CD14-positive monocyte (primary cell): ENCODE measurements around the gene MRPS35. TPM values are rescaled to one million over a fixed set of nuclear protein-coding genes. Genes with fewer than 3 reads are reported as not detected.
A peak's percentile ranks its signal among the peaks of the same experiment; 100 is the strongest.
"Not testable (repeated sequence)": the region's sequence is repeated elsewhere in the genome, so short reads cannot be mapped to it uniquely, and the experiment has no call there.

Experiments used
- DNase-seq, 3 donors: peaks; one replicate each; pipeline ENCODE4 v3.0.0-alpha.2; 2011 to 2022
- H2AFZ ChIP-seq: 2 replicates; pipeline ENCODE4 v1.6.0; 2012; ENCODE audit warnings: mild to moderate bottlenecking, low read depth, low read length, inconsistent platforms; ENCODE audit not compliant: insufficient read depth, poor library complexity, severe bottlenecking
- H3K27ac ChIP-seq, 2 donors: 1 replicate in 1 of 2; 2 replicates in 1 of 2; pipeline ENCODE4 v1.5.1; 2012 to 2013; ENCODE audit warnings: low read length in 2 of 2, control low read depth in 1 of 2, inconsistent platforms in 1 of 2, low read depth in 1 of 2, mild to moderate bottlenecking in 1 of 2
- H3K27me3 ChIP-seq, 2 donors: one replicate each; pipeline versions ENCODE4 v1.6.0 to v1.6.1; 2011 to 2013; ENCODE audit warnings: low read length in 2 of 2; ENCODE audit not compliant: control insufficient read depth in 2 of 2, insufficient read depth in 2 of 2
- H3K36me3 ChIP-seq, 2 donors: replicated peaks in 1 of 2; 1 replicate in 1 of 2; 2 replicates in 1 of 2; pipeline versions ENCODE4 v1.5.1 to v1.6.1; 2012 to 2013; ENCODE audit warnings: low read length in 2 of 2, control low read depth in 1 of 2, inconsistent platforms in 1 of 2, mild to moderate bottlenecking in 1 of 2; ENCODE audit not compliant: insufficient read depth in 2 of 2, control insufficient read depth in 1 of 2
- H3K4me1 ChIP-seq, 2 donors: 1 replicate in 1 of 2; 2 replicates in 1 of 2; pipeline versions ENCODE4 v1.5.1 to v1.6.1; 2012 to 2013; ENCODE audit warnings: low read length in 2 of 2, control low read depth in 1 of 2, inconsistent platforms in 1 of 2, mild to moderate bottlenecking in 1 of 2, moderate library complexity in 1 of 2; ENCODE audit not compliant: insufficient read depth in 2 of 2, control insufficient read depth in 1 of 2
- H3K4me2 ChIP-seq: replicated peaks from 2 replicates; pipeline ENCODE3; 2012; ENCODE audit warnings: low read length, moderate library complexity, mild to moderate bottlenecking; ENCODE audit not compliant: poor library complexity, severe bottlenecking; ENCODE audit errors: extremely low read depth
- H3K4me3 ChIP-seq, 3 experiments: fragments of 200-600 bp in 1 of 3; sonication (generic) in 1 of 3; replicated peaks in 1 of 3; 1 replicate in 2 of 3; 2 replicates in 1 of 3; pipeline ENCODE4 v1.5.1; 2011 to 2013; ENCODE audit warnings: low read length in 3 of 3, mild to moderate bottlenecking in 3 of 3, control low read depth in 2 of 3, low read depth in 2 of 3, inconsistent platforms in 1 of 3, moderate library complexity in 1 of 3
- H3K79me2 ChIP-seq: 2 replicates; pipeline ENCODE4 v1.6.0; 2012; ENCODE audit warnings: mild to moderate bottlenecking, control low read depth, inconsistent platforms, low read length, moderate library complexity; ENCODE audit not compliant: insufficient read depth
- H3K9ac ChIP-seq: 2 replicates; pipeline ENCODE4 v1.6.0; 2017; ENCODE audit warnings: low read length, mild to moderate bottlenecking; ENCODE audit not compliant: insufficient read depth, poor library complexity, severe bottlenecking
- H3K9me3 ChIP-seq, 2 donors: replicated peaks in 1 of 2; 1 replicate in 1 of 2; 2 replicates in 1 of 2; pipeline versions ENCODE4 v1.5.1 to v1.6.1; 2012 to 2013; ENCODE audit warnings: low read length in 2 of 2, control low read depth in 1 of 2; ENCODE audit not compliant: control insufficient read depth in 1 of 2, insufficient read depth in 1 of 2
- H4K20me1 ChIP-seq: 2 replicates; pipeline ENCODE4 v1.6.0; 2012; ENCODE audit warnings: mild to moderate bottlenecking, low read length, control low read depth, moderate library complexity; ENCODE audit not compliant: insufficient read depth
- H3K27ac Mint-ChIP-seq, 7 donors: one replicate each; pipeline ENCODE4 v1.8.0; 2020; ENCODE audit warnings: mild to moderate bottlenecking in 7 of 7, mixed read lengths in 7 of 7, moderate library complexity in 6 of 7, inconsistent platforms in 2 of 7
- H3K27me3 Mint-ChIP-seq, 3 donors: one replicate each; pipeline ENCODE4 v1.8.0; 2021 to 2022; ENCODE audit warnings: low read depth in 3 of 3, mild to moderate bottlenecking in 3 of 3, mixed read lengths in 3 of 3, moderate library complexity in 3 of 3, inconsistent platforms in 1 of 3
- H3K36me3 Mint-ChIP-seq, 2 donors: one replicate each; pipeline ENCODE4 v1.8.0; 2020; ENCODE audit warnings: mixed read lengths in 2 of 2, inconsistent platforms in 1 of 2, mild to moderate bottlenecking in 1 of 2
- H3K4me1 Mint-ChIP-seq: one replicate; pipeline ENCODE4 v1.8.0; 2020; ENCODE audit warnings: mild to moderate bottlenecking, mixed read lengths
- H3K4me3 Mint-ChIP-seq, 2 donors: one replicate each; pipeline ENCODE4 v1.8.0; 2020; ENCODE audit warnings: mild to moderate bottlenecking in 2 of 2, mixed read lengths in 2 of 2, moderate library complexity in 1 of 2
- H3K9me3 Mint-ChIP-seq, 7 donors: one replicate each; pipeline ENCODE4 v1.8.0; 2020 to 2022; ENCODE audit warnings: mixed read lengths in 7 of 7, mild to moderate bottlenecking in 6 of 7, moderate library complexity in 6 of 7, inconsistent platforms in 2 of 7
- WGBS: methylation state at CpG from one replicate; pipeline ENCODE4 v1.1.5; 2013; ENCODE audit warnings: missing lambda C conversion rate; ENCODE audit not compliant: insufficient coverage; 5-methylcytosine and 5-hydroxymethylcytosine counted together
- intact Hi-C, 2 donors: fragments of 100-400 bp; cut with micrococcal nuclease; formaldehyde crosslinking; loops; one replicate each; pipeline versions ENCODE4 v1.15.0 to v1.15.1; 2023
- polyA plus RNA-seq, 3 donors: library from polyadenylated mRNA; depleted of rRNA in 1 of 3; unstranded in 2 of 3; stranded (reverse) in 1 of 3; fragments of 300-500 nt in 2 of 3; fragments of >200 nt in 1 of 3; fragmentation: Illumina TruSeq in 2 of 3; gene quantifications; 1 replicate in 2 of 3; 2 replicates in 1 of 3; pipeline ENCODE4 v1.2.3, GENCODE V29; 2012 to 2021
- TF ChIP-seq, protein P1 (sequence below): fragments of 200-600 bp; IDR thresholded peaks from one replicate; pipeline ENCODE4 v1.8.0; 2022; ENCODE audit warnings: antibody characterized with exemption, mild to moderate bottlenecking

Gene MRPS35
- polyA plus RNA-seq, 3 donors = 16.6 to 51.8 (median 46.1) TPM

DNA sequence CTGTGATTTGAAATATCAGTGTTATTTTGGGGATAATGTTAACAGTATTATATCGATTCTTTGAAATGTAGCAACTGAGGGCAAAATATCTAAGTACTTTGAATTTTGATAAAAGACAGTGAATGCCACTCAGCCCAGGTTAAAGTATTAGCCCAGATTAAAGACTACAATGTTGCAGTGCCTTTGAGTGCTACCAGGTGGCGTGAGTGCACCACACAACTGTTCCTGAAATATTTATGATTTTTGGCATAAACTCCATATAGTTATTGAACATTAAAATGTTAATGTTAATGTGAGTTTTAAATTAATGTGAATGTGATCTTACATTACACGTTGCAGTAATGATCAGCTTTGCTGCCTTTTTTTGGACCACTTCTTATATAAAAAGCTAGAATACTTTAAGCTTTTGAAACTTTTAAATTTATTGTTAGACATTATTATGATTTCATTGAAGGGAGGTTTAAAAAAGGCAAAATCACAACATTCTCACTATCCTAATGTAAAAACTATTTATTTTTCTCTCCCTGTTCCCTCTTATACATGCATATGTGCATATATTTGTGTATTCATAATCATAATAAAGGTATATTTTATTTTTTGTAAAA, 22.5 kb downstream of the MRPS35 start:
- no peak overlapping the region for H3K27ac ChIP-seq
- no peak overlapping the region for H3K9ac ChIP-seq
- Mint-ChIP-seq H3K36me3 (peaks cover 68 to 81% of the 10 kb centered on the region in 2 donors), H3K27ac (no peak overlapping the region), H3K4me1 (no peaks in the 10 kb centered on the region), H3K27me3 (no peaks in the 10 kb centered on the region), H3K4me3 (no peak overlapping the region), H3K9me3 (no peaks in the 10 kb centered on the region)
- TF ChIP-seq, protein P1, sequence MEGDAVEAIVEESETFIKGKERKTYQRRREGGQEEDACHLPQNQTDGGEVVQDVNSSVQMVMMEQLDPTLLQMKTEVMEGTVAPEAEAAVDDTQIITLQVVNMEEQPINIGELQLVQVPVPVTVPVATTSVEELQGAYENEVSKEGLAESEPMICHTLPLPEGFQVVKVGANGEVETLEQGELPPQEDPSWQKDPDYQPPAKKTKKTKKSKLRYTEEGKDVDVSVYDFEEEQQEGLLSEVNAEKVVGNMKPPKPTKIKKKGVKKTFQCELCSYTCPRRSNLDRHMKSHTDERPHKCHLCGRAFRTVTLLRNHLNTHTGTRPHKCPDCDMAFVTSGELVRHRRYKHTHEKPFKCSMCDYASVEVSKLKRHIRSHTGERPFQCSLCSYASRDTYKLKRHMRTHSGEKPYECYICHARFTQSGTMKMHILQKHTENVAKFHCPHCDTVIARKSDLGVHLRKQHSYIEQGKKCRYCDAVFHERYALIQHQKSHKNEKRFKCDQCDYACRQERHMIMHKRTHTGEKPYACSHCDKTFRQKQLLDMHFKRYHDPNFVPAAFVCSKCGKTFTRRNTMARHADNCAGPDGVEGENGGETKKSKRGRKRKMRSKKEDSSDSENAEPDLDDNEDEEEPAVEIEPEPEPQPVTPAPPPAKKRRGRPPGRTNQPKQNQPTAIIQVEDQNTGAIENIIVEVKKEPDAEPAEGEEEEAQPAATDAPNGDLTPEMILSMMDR = peak; percentile 61
- intact Hi-C loops = loop anchor here in 1 of 2 donors (5.0 kb wide), 1 partner anchor 209 kb away; no protein-coding TSS in a partner anchor
- no peaks in the 10 kb centered on the region for H3K79me2 ChIP-seq
- no peaks in the 10 kb centered on the region for H3K4me1 ChIP-seq
- no peaks in the 10 kb centered on the region for H4K20me1 ChIP-seq
- no peak overlapping the region for H3K4me3 ChIP-seq
- no peaks in the 10 kb centered on the region for H3K9me3 ChIP-seq
- peak; percentile 3 to 20 (median 15) for DNase-seq
- H3K4me2 ChIP-seq = no peak overlapping the region
- peaks cover 49 to 90% of the 10 kb centered on the region in 2 donors for H3K36me3 ChIP-seq
- WGBS = 83% methylated on average over 1 of the region's 3 CpGs
- H2AFZ ChIP-seq = no peak overlapping the region
- no peaks in the 10 kb centered on the region for H3K27me3 ChIP-seq

DNA sequence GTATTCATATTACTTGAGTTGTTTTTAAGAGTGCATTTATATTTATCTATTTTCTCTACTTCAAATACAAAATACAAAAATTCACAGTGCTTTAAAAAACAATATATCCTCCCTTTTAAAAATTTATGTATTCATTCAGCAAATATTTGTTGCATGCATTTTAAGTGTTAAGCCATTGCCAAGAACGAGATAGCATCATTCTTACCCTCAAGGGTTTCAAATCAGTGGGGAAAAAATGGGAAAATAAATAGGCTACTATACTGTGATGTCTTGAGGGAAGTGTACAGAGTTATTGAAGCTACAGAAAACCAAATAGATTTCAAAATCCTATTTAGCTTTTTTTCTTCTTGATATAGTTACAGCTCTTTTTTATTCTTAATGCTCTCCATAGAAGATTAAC, 23.2 kb downstream of the MRPS35 start:
- peaks cover 52 to 90% of the 10 kb centered on the region in 2 donors for H3K36me3 ChIP-seq
- no peaks in the 10 kb centered on the region for H3K4me1 Mint-ChIP-seq
- H3K27me3 Mint-ChIP-seq = peaks cover 0 to 2% (median 0%) of the 10 kb centered on the region in 3 donors
- H3K27me3 ChIP-seq = no peaks in the 10 kb centered on the region
- no peaks in the 10 kb centered on the region for H3K79me2 ChIP-seq
- intact Hi-C loops = loop anchor here in 1 of 2 donors (5.0 kb wide), 1 partner anchor 209 kb away; no protein-coding TSS in a partner anchor
- no peak overlapping the region for H3K4me3 Mint-ChIP-seq
- H4K20me1 ChIP-seq = no peaks in the 10 kb centered on the region
- DNase-seq = no peak
- H3K4me2 ChIP-seq = no peak overlapping the region
- H3K27ac ChIP-seq = no peak overlapping the region
- no peak overlapping the region for H3K27ac Mint-ChIP-seq
- TF ChIP-seq, protein P1 = no peak
- no peaks in the 10 kb centered on the region for H3K9me3 ChIP-seq
- no peak overlapping the region for H3K4me3 ChIP-seq
- H3K36me3 Mint-ChIP-seq = peaks cover 65 to 82% of the 10 kb centered on the region in 2 donors
- no peaks in the 10 kb centered on the region for H3K9me3 Mint-ChIP-seq
- H3K9ac ChIP-seq = no peak overlapping the region
- H2AFZ ChIP-seq = no peak overlapping the region
- no CpG with 5 or more reads among the region's 1 CpG for WGBS
- H3K4me1 ChIP-seq = no peaks in the 10 kb centered on the region

DNA sequence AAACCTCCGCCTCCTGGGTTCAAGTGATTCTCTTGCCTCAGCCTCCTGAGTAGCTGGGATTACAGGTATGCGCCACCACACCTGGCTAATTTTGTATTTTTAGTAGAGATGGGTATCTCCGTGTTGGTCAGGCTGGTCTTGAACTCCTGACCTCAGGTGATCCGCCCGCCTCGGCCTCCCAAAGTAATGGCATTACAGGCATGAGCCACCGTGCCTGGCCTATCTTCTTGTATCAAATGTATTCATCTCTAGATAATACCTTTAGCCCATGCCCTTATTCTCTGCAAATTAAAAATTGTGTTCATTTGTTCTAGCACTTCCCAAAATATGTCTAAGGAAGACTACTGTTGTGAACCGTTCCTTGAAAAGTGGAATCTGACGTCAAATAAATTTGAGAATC, 23.7 kb downstream of the MRPS35 start:
- intact Hi-C loops = loop anchor here in 1 of 2 donors (5.0 kb wide), 1 partner anchor 208 kb away; no protein-coding TSS in a partner anchor
- H3K4me1 Mint-ChIP-seq, H3K27me3 ChIP-seq, H3K9me3 ChIP-seq, H2AFZ ChIP-seq, H3K79me2 ChIP-seq, H3K4me2 ChIP-seq, H3K4me3 Mint-ChIP-seq, H4K20me1 ChIP-seq, H3K4me1 ChIP-seq, DNase-seq, H3K27ac Mint-ChIP-seq, H3K27ac ChIP-seq, H3K9me3 Mint-ChIP-seq, H3K27me3 Mint-ChIP-seq, H3K9ac ChIP-seq, H3K4me3 ChIP-seq: not testable (repeated sequence)
- WGBS = 97% methylated on average over 5 of the region's 9 CpGs
- H3K36me3 Mint-ChIP-seq = peaks cover 65 to 82% of the 10 kb centered on the region in 2 donors
- H3K36me3 ChIP-seq = peaks cover 57 to 90% of the 10 kb centered on the region in 2 donors
